GM21825 (cell line): Measurements from ENCODE around the gene HOXA10.

Source experiments
- ATAC-seq: cut with Tn5 transposase; IDR thresholded peaks from one replicate; pipeline ENCODE4 v1.9.1; 2021; ENCODE audit warnings: mild to moderate bottlenecking, moderate library complexity; ENCODE audit not compliant: unreplicated experiment

HOXA10 gene

GRCh38 chr7:27146491-27147198 lies 27.5 kb downstream of the HOXA10 start:
- no peak for ATAC-seq

- no peak for ATAC-seq
Observed at GRCh38 chr7:27145914-27146412, 28.2 kb downstream of the HOXA10 start.

GRCh38 chr7:27145165-27145913 lies 28.8 kb downstream of the HOXA10 start:
- ATAC-seq = no peak

GRCh38 chr7:27144781-27145164 lies 29.3 kb downstream of the HOXA10 start:
- no peak for ATAC-seq

GRCh38 chr7:27143950-27144780 lies 30.0 kb downstream of the HOXA10 start:
- ATAC-seq = no peak

GRCh38 chr7:27143023-27143949 lies 30.8 kb downstream of the HOXA10 start, which contains the start of gene HOXA5:
TSS of gene HOXA5 (minus strand) at chr7:27143681. CDS start at chr7:27143607, 74 bp downstream.
- ATAC-seq = no peak

- ATAC-seq = no peak
Observed at GRCh38 chr7:27142580-27143022, 31.5 kb downstream of the HOXA10 start.

- ATAC-seq = no peak
Observed at GRCh38 chr7:27141923-27142579, 32.1 kb downstream of the HOXA10 start.

- ATAC-seq = no peak
Observed at GRCh38 chr7:27141137-27141922, 32.8 kb downstream of the HOXA10 start.

- ATAC-seq = no peak
Observed at GRCh38 chr7:27140126-27140857, 33.8 kb downstream of the HOXA10 start.

- ATAC-seq = no peak
Observed at GRCh38 chr7:27139334-27140125, 34.6 kb downstream of the HOXA10 start.

GRCh38 chr7:27138985-27139333 lies 35.2 kb downstream of the HOXA10 start:
- ATAC-seq = no peak

- no peak for ATAC-seq
Observed at GRCh38 chr7:27138472-27138871, 35.6 kb downstream of the HOXA10 start.

- no peak for ATAC-seq
Observed at GRCh38 chr7:27137640-27138315, 36.3 kb downstream of the HOXA10 start.

- ATAC-seq = no peak
Observed at GRCh38 chr7:27134392-27134791, 39.7 kb downstream of the HOXA10 start.

- ATAC-seq = no peak
Observed at GRCh38 chr7:27133409-27134231, 40.5 kb downstream of the HOXA10 start.
